Fibroblast of skin of abdomen (primary cell): ENCODE measurements around the gene SRD5A3.
"Not testable (repeated sequence)": the region's sequence is repeated elsewhere in the genome, so short reads cannot be mapped to it uniquely, and the experiment has no call there.

Experiments
- DNase-seq: peaks from one replicate; pipeline ENCODE4 v3.0.0-alpha.2; 2013

The SRD5A3 gene

GRCh38 chr4:55346851-55347255 lies 811 bp downstream of the SRD5A3 start:
- no peak for DNase-seq

DNA sequence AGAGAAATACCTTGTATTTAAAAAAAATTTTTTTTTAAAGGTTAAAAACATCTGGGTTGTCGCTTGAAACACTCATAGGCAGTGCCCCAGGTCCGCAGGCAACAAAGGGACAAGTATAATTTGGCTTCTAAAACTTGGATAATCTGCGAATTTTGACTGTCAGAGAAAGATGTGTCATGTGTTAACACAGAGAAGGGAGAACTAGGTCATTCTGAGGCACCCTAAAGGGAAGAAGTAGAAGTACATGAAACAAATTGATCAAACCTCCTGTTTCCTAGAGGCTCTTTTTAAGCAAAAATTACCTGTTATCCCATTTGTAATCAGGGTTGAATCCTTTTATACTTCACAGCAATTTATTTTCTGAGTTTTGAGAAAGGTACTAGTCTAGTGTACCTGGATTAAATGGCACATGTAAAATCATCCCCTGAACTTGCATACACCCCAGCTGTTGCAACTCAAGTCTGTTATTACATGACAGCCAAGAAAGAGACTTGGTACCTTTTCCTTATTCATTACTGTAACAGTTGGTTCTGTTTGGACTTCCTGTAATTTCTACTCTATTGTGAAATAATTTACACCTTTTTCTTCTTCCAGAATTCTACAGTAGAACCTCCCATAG lies 1.7 kb downstream of the SRD5A3 start:
- no peak for DNase-seq

- DNase-seq = peak; percentile 36
Observed at GRCh38 chr4:55348466-55348865, 2.4 kb downstream of the SRD5A3 start.

GRCh38 chr4:55350870-55351269 lies 4.8 kb downstream of the SRD5A3 start:
- DNase-seq = not testable (repeated sequence)

DNA sequence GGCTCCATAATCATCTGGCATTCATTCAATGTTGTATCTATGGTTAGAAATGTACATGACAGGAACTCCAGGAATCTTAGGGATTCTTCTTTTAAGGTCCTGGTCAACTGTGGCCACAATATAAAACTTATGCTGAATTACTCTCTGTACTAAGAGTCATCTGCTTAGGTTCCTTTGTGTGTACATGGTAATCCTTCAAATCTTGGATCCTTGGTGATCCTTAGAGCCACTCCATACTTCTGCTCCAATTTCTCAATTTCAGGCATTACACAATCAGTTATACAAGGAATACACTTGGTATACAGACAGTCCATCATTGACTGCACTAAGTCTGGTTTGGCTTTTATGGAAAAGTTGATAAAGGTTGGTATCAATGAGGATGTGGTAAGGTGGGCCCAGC lies 5.8 kb downstream of the SRD5A3 start:
- no peak for DNase-seq

GRCh38 chr4:55352726-55353125 lies 6.7 kb downstream of the SRD5A3 start:
- no peak for DNase-seq

DNA sequence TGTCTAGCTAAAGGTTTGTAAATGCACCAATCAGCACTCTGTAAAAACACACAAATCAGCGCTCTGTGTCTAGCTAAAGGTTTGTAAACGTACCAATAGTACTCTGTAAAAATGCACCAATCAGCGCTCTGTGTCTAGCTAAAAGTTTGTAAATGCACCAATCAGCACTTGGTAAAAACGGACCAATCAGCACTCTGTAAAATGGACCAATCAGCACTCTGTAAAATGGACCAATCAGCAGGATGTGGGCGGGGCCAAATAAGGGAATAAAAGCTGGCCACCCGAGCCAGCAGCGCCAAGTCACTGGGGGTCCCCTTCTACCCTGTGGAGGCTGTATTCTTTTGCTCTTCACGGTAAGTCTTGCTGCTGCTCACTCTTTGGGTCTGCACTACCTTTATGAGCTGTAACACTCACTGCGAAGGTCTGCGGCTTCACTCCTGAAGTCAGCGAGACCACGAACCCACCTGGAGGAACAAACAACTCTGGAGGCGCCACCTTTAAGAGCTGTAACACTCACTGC lies 7.2 kb downstream of the SRD5A3 start:
- DNase-seq = not testable (repeated sequence)

DNA sequence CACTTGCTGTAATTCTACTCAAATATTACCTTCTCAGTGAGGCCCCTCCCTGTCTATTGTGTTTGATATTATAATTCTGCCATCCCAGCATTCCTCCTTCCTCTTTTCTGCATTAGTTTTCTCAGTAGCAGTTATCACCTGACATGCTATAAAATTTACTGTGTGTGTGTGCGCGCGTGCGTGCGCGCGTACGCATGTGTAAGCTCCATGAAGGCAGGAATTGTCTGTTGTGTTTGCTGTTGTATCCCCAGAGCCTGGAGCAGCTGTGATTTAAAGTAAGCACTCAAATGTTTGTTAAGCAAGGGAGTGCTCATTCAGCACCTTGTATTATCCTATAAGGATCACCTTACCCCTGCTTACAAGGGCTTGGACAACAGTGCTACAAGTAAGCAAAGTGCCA lies 8.6 kb downstream of the SRD5A3 start:
- no peak for DNase-seq

- DNase-seq = no peak
Observed at GRCh38 chr4:55355555-55355954, 9.5 kb downstream of the SRD5A3 start.

DNA sequence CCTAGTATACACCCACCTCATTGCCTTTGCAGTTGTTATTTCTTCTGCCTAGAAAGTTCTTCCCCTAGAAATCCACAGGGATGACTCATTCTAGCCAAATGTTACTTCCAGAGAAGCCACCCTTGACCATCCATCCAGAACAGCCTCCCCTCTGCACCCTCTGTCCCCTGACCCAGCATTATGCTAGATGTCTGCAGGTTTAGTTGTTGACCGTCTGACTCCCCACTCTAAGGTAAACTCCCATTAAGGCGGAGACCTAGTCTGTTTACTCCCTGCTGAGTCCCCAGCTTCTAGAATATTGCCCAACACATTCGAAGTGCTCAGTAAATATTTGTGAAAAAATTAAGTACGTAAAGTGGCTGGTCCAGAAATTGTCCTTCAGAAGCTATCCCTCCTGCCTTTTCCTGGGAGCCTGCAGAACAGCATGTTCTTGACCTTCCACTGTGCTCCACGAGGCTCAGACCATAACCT lies 11.0 kb downstream of the SRD5A3 start:
- no peak for DNase-seq

GRCh38 chr4:55358246-55358645 lies 12.2 kb downstream of the SRD5A3 start:
- no peak for DNase-seq

DNA sequence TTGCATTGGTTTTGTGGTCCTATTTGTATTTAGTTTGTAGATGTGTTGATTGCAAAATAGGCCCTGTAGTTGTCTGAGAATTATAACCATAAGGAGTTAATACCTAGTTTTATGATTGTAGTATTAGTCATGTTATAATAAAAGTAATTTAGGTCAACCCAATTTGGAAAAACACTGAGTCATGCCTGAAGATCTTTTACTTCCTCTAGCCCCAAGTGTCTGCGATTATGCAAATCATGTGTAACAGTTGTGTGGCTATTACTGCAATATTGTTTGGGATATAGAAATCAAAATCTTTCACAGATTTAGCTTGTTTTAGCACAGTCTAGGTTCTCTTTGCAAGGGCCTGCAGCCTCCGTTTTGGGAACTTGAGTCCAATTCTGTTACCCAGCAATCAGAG lies 12.6 kb downstream of the SRD5A3 start:
- peak; percentile 87 for DNase-seq

DNA sequence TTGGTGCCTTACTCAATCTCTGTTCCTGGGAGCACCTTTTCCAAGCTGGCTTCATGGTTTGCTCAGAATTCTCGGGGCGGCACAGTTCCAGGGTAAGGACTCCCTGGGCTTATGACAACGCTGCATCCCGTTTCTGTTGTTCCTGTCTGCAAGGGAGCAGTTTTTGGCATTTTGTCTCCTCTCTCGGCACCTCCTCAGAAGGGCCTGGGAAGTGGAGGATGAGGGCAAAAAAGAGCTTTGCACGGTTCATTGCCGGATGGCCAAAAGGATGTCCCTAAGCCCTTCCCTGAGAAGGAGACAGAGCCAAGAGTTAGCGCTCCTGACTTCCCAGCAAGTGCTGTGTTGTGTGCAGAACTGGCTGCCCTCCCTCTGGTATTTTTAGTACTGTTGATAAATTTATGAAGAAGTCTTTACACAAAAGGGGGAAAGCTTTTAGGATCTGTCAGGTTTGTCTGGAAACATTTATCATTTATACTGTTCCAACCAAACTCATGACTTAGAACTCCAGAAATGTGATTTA lies 13.4 kb downstream of the SRD5A3 start:
- peak; percentile 36 for DNase-seq

DNA sequence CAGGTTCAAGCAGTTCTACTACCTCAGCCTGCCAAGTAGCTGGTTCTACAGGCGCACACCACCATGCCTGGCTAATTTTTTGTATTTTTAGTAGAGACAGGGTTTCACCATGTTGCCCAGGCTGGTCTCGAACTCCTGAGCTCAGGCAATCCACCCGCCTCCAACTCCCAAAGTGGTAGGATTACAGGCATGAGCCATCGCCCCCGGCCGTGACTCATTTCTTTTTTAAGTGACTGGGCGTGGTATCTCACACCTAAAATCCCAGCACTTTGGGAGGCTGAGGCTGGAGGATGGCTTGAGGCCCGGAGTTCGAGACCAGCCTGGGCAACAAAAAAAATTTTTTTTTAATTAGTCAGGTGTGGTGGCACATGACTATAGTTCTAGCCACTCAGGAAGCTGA lies 16.9 kb downstream of the SRD5A3 start:
- DNase-seq = not testable (repeated sequence)

GRCh38 chr4:55363691-55364351 lies 17.8 kb downstream of the SRD5A3 start:
- DNase-seq = no peak

GRCh38 chr4:55364691-55365344 lies 18.8 kb downstream of the SRD5A3 start:
- no peak for DNase-seq

DNA sequence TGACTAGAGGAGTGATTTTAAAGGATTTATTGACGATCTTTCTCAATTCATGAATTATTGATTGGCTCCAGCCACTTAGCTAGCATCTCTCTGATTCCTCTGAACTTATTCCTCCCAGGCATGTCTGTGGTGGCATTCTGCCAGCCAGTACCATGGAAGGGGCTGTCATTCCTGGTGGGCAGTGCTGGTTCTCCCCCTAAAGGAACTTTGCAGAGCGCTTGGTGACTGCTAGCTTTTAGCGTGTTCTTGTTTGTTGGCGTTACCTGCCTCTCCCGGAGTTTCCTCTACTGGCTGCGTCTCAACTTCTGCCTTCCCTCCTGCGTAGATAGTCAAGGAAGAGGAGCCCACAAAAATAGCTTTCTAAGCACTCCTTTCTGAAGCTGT lies 19.3 kb downstream of the SRD5A3 start:
- DNase-seq = no peak

DNA sequence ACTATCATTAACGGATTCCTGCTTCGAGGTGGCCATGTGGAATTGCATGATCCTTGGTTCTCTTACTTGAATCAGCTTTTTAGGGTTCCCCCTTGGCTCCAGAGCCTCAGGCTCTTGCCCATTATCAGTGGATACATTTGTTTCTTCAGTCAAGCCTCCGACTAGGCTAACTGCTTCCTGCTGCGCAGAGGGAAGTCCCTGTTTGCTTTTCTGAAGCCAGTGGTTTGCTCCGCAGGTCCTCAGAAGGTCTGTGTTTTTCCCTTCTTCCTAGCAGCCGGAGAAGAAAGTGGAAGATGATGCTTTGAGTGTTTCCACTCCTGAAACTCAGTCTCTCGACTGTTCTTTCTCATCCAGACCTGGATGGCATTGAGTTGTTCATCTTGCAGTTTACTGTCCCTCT lies 20.6 kb downstream of the SRD5A3 start:
- DNase-seq = no peak

GRCh38 chr4:55367084-55367722 lies 21.2 kb downstream of the SRD5A3 start:
- no peak for DNase-seq

- no peak for DNase-seq
Observed at GRCh38 chr4:55369968-55370367, 23.9 kb downstream of the SRD5A3 start.

DNA sequence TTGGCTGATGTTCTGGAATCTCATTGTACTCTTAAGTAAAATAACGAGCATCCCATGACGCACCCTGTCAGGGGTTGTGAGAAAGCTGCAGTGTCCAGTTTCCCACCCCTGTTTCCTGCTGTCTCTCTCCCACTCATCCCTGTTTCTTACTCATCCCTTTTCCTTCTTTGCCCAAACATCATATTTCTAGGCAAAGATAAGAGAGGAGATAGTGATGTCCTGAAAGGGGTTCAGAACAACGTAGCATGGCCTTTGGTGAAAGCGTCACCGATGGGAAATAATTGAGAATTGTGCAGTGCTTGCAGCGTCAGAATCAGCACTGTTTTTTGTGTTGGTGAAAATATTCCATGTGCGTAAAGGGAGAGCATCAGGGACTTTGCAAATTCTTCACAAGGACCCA lies 26.2 kb downstream of the SRD5A3 start:
- DNase-seq = no peak

- DNase-seq = no peak
Observed at GRCh38 chr4:55373461-55373860, 27.4 kb downstream of the SRD5A3 start.

- DNase-seq = no peak
Observed at GRCh38 chr4:55376698-55377097, 30.7 kb downstream of the SRD5A3 start.
